Skeletal muscle cell (primary cell): ENCODE data around the gene TWIST2.

Source experiments
- DNase-seq: peaks from one replicate; pipeline ENCODE4 v3.0.0-alpha.2; 2010; ENCODE audit warnings: low read depth
- H3K4me3 ChIP-seq: 2 replicates; pipeline ENCODE4 v1.5.1; 2011; ENCODE audit warnings: low read depth, mild to moderate bottlenecking, control low read depth, low read length, moderate library complexity

Gene TWIST2

DNA sequence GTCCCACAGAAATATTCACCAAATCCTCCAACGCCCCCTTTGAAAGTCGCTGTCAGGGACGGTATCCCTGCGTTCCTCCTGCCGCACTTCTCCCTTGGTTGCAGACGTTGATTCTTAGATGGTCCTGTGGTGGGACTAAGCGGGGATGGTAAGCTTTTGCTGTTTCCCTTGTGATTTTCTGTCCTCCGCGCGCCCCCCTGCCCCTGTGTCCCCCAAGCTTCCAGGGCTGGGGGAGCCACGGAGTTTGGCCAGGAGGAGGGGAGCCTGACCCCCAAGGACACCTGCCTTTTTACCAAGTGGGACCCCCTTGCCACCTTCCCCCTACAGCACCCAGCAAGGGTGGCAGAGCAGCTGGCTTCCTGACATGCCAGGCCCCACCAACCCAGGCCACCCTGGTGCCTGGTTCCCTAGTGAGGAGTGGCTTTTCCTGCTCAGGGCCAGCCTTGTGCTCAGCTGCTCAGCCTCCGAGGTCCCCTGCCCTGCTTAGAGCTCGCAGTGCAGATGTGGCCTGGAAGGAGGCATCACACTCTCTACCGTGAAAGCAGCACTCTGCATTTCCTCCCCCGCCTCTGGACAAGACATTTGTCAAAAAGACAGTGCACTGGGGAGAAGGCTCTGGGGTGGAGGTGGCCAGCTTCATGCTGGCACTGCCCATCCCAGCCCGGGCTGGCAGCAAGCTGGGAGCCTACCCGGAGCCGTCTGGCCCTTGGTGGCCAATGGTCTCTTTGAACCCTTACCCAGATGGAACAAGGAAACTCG, 49.4 kb downstream of the TWIST2 start:
- DNase-seq, result no peak
- no peak overlapping the region for H3K4me3 ChIP-seq

DNA sequence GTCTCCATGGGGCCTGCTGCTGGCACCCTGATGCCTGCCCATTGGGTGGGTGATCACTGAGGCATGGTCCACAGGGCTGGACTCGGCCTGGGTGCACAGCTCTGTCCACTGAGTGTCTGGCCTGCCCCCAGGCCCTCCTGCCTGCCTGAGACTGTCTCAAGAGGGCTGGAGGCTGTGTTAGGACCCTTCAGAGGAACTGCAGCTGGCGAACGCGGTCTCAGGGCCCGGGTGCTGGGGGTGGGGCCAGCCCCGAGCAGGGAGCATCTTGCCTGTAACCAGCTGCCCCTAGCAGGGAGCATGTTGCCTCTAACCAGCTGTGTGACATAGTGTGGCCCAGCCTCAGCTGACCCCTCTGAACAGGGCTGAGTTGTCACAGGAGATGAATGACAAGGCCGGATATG, 50.0 kb downstream of the TWIST2 start:
- no peak overlapping the region for H3K4me3 ChIP-seq
- DNase-seq, result no peak

DNA sequence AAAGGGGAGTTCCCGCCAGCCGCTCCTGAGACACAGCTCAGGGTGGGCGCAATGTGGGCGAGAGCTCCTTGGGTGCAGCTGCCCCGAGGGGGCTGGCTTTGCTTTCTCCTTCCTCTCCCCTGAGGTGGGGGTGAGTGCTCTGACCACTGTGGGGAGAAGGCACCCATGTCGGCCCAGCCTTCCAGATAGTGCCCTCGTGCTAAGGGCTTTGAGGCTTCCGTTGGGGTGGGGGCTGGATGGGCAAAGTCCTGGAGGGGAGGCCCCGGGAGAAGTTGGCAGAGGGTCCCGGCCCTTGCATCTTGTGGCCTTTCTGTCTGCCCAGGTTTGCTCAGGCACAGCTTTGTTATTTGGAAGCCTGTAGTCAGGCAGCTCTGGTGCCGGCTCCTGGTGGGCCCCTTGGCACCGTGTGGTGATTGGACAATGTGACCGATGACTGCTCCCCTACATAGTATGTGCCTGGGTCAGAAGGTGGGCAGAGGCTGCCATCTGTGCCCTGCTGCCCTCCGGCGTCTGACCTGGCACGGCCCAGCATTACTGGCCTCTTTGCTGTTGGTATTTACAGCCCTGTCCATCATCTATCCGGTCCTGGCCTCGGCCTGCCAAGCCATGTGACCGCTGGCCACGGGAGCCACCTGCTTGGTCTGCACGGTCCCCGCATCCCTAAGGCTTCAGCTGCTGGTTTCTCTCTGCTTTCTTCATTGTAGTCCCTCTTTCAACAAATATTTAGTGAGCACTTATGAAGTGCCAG, 50.8 kb downstream of the TWIST2 start:
- no peak overlapping the region for H3K4me3 ChIP-seq
- DNase-seq, result no peak

DNA sequence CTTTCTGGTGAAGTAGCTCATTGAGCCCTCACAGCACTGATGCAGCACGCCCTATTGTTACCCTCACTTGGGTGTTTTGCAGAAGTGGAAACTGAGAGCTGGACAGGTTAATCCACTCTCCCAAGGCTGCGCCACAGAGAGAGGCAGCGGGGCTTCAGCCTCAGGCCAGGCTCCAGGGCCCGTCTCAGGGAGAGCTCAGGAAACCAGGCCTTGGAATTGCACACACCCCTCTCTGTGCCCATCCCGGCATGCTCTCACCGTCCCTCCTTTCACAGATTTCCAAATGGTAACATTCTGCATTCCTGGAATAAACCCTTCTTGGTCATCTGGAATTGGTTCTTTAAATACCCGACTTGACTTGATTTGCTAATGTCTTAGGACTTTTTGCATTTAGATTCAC, 51.5 kb downstream of the TWIST2 start:
- no peak for DNase-seq
- H3K4me3 ChIP-seq, result no peak overlapping the region

DNA sequence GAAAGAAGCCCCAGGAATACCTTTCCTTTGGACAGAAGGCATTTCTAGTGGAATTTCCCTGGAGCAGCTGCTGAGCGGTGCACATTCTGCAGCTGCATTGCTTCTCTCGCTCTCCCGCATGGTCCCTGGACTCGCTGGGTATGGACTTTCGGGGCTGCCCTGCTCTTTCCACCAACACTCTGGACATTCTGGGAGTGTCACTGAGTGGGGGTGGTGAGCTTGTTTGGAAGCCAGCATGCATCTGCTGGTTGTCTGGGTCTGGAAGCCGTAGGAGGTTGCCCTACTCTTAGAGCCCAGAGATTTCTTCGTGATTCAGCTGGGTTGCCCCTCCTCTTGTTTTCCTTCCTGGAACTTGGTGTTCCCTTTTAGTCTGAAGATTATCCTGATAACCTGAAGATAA, 52.6 kb downstream of the TWIST2 start:
- DNase-seq, result peak; percentile 24
- H3K4me3 ChIP-seq, result no peak overlapping the region

DNA sequence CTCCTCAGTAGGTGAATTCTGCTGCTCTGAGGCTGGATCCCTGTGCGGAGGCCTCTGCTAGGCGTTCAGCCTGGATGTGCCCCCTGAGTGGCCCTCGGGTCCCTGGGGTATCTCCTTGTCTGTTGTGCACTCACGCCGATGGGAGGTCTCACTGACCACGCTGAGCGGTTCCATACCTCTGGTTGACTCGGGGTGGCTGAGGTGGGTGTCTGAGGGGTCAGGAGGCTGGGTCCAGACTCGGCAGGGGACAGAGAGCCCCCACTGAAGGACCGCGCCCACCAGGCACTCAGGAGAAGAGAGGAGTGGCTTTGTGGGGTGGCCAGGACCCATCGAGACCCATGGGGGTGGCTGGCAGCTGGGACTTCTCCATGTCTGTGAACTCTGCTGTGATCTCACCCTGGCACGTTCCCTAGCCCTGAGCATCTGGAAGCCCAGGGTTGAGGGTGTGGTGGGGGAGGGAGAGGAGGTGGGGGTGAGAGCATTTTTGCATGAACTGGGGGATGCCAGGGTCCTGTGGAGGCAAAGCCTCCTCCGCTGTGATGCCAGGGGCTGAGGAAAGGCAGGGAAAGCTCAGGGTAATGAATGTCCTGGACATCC, 53.7 kb downstream of the TWIST2 start:
- H3K4me3 ChIP-seq, result no peak overlapping the region
- DNase-seq, result no peak

DNA sequence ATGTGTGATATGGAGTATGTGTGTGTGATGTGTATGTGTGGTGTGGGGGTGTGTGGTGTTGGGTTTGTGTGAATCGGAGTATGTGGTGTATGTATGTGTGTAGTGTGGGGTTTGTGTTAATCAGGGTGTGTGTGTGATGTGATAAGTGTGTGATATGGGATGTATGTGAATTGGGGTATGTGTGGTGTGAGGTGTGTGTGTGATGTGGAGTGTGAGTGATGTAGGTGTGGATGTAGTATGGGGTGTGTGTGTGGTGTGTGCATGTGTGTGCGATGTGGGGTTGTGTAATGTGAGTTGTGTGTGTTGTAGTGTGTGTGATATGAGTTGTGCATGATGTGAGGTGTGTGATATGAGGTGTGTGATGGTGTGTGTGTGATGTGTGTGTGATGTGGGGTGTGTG, 54.4 kb downstream of the TWIST2 start:
- no peak overlapping the region for H3K4me3 ChIP-seq
- no peak for DNase-seq

DNA sequence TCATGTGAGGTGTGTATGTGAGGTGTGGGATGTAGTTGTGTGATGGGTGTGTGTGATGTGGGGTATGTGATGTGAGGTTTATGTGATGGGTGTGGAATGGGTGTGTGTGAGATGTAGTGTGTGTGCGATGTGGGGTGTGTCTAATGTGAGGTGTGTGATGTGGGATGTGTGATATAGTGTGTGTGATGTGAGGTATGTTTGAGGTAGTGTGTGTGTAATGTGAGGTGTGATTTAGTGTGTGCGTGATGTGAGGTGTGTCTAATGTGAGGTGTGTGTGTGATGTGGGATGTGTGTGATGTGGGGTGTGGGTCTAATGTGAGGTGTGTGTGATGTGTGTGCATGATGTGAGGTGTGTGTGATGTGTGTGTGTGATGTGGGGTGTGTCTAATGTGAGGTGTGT, 55.3 kb downstream of the TWIST2 start:
- no peak overlapping the region for H3K4me3 ChIP-seq
- DNase-seq, result no peak

DNA sequence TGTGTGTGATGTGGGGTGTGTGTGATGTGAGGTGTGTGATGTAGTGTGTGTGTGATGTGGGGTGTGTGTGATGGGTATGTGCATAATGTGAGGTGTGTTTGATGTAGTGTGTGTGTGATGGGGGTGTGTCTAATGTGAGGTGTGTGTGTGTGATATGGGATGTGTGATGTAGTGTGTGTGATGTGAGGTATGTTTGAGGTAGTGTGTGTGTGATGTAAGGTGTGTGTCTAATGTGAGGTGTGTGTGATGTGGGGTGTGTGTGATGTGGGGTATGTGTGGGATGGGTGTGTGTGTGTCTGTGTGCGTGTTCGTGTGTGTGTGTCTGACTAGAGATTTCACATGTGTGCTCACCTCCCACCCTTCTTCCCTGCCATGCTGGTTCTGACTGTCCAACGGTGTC, 56.3 kb downstream of the TWIST2 start:
- H3K4me3 ChIP-seq, result no peak overlapping the region
- no peak for DNase-seq

DNA sequence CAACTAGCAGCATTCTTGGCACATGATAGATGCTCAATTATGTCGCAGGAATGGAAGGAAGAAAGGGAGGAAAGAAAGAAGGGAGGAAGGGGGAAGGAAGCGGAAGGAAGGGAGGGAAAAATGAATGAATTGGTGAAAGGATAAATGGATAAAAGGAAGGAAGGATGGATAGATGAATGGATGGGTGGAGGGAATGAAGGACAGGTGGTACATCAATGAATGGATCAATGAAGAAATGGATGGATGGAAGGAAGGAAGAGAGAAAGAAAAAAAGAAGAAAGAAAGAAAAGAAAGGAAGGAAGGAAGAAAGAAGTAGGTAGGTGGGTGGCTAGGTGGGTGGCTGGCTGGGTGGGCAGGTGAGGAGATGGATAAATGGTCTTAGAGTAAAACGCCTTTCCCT, 56.8 kb downstream of the TWIST2 start:
- no peak overlapping the region for H3K4me3 ChIP-seq
- DNase-seq, result no peak

DNA sequence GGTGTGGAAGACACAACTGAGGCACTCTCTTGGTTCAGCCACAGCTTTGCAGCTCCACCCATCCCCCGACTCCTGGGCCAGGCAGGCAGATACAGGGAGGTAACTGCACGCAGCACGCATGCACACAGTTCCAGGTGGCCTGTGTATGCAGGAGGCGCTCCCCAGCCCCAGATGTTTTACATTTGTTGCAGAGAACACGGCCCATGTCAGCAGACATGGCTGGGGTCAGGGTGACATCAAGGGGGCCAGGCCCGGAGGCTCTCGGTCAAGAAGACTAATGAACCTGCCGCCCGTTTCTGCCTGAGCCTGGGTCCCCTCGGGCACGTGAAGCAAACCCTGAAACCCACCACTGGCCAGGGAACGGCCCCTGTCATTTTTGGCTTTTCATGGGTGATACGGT, 57.3 kb downstream of the TWIST2 start:
- DNase-seq, result no peak
- H3K4me3 ChIP-seq, result no peak overlapping the region

DNA sequence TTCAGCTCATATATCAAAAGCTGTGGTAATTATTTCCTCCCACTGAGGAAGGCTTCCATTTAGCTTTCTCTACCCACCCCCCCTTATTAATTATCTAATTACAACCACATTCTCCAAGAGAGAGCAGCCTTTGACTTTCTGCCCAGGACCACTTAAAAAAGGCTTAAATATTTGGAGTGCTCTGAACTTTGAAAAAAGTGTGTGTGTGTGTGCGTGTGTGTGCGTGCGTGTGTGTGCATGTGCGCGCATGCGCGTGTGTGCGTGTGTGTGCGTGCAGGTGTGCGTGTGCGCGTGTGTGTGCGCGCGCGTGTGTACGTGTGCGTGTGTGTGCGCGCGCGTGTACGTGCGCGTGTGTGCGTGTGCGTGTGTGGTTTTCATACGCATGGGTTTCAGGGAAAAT, 57.8 kb downstream of the TWIST2 start:
- DNase-seq, result no peak
- H3K4me3 ChIP-seq, result no peak overlapping the region

DNA sequence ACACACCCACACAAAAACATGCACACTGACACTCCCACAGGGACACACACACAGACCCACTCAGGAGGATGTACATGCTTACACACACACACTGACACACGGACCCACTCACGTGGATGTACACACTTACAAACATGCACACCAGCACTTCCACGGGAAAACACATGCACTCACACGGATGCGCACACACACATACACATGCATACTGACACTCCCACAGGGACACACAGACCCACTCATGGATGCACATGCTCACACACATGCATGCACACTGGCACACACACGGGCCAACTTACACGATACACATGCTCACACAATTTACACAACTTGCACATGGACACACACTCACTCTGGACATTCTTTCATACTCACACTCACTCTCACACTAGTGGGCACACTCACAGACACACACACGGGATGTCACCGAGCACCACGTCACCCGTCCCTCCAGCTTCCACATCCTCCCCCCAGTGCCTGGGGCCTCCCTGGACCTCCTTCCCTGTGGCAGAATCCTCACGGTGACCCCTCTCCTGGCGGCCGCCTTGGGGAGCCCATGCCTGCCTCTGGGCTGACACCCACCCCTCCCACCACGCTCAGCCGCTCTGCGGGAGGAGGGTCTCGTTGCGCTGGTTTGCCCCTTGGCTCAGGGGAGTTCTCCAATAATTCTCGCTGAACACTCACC, 58.5 kb downstream of the TWIST2 start:
- DNase-seq, result no peak
- H3K4me3 ChIP-seq, result no peak overlapping the region

DNA sequence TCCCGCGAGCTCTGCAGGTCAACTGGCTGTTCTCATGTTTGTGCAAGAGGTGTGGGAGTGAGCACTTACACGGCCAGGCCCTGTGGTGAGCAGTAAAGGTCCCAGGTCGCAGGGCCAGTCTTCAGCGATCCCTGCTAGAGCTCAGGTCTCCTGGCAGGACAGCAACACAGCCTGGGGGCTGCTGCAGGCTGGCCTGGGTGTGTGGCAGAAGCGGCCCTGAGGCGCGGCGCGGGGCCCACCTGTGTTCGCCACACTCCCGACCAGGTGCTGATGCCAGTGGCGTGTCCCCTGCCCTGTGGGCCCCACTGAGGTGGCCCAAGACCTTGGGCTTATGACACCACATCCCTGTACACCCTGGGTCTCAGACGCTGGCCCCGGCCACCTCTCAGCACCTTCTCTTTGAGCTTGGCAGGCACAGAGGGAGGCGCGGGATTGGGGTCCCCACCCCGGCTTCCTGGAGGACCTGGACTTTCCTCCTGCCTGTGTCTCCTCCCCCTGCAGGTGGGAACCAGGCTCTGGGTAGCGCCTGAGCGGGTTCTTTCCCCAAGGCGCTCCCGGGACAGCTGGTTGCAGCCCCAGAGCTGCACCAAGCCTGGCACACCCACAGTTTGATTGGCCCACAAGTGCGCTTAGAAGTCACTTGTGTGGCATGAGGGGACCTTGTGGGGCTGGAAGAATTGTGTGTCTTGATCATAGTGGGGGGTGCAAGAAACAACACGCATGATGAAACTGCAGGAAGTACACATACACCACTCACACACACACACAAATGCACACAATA, 59.2 kb downstream of the TWIST2 start:
- H3K4me3 ChIP-seq, result no peak overlapping the region
- no peak for DNase-seq

DNA sequence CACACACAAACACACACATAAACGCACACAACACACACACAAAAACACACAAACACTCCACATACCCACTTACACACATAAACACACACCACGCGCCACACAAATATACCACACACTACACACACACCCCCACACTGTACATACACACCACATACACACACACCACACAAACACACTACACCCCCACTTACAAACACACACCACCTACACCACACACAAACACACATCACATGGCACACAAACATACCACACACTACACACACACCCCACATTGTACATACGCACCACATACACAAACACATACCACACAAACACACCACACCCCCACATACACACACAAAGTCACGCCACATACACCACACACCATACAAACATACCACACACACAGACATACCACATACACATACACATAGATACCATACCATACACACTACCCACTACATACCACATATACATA, 59.9 kb downstream of the TWIST2 start:
- DNase-seq, result no peak
- no peak overlapping the region for H3K4me3 ChIP-seq

DNA sequence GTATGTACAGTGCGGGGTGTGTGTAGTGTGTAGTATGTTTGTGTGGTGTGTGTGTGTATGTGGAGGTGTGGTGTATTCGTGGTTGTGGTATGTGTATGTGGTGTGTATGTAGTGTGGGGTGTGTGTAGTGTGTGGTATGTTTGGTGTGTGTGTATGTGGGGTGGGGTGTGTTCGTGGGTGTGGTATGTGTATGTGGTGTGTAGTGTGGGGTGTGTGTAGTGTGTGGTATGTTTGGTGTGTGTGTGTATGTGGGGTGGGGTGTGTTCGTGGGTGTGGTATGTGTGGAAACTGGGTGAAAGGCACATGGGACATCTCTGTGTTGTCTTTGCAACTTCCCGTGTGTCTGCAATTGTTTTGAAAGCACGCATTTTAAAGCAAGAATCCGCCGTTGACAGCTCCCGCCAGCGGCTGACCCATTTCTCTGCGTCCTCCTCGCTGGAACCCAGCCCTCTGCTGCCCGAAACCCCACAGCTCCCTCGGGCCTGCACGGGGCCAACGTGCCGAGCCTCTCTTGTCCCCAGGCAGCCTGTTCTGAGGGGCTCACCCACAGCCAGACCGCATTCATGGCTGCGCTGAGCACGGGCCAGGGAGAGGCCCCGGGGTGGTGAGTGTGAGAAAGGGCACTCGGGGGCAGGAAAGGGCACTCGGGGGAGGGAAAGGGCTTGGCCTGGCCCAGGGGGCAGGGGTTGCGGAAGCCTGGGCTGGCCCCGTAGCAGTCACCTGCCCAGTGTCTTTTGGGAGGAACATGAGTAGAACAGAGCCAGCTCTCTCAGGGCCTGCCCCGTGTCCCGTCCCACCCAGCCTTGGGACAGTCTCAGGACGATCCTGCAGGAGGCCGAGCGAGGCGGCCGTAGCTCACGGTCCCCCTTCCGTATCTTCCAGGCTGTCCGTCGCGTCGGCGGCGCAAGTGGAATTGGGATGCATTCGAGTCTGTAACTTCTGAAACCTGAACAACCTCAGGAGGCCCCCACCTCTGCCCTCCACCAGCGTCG, 61.4 kb downstream of the TWIST2 start:
- DNase-seq, result peak; percentile 66

DNA sequence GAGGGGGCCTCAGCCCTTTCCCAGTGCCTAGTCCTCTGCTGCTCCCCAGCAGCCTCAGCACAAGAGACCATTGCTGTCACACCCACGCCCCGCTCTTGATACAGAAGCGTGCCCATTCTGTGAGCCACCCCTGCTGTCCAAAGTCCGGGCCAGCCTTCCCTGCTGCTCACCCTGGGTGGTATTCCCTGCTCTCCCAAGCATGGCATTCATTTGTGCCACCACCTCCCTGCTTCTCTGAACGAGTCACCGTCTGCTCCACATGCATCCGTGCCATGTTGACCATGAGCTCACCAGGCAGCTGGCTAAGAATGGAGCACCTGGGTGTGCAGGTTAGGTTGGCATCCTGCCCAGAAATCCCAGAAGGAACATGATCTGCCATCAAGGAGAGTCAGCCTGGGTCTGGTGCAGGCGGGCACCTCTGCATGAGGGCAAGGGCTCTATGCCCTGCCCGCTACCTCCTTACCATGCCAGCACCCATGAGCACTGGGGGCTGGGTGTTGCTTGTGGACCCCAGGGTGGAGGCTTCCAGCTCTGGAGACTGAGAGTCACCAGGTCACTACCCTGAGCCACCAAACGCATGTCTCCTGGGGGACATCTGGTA, 63.0 kb downstream of the TWIST2 start:
- no peak for DNase-seq
- no peak overlapping the region for H3K4me3 ChIP-seq

More for the DNA sequence above, 61.4 kb downstream of the TWIST2 start:
- no peak overlapping the region for H3K4me3 ChIP-seq
